Stimulated activated CD8-positive, alpha-beta memory T cell treated with anti-CD3 and anti-CD28 coated beads, Interleukin-12 subunit alpha, Interleukin-12 subunit beta, amount 100 ng/mL, for 24 hours (primary cell): Measurements from ENCODE around the gene ADAMTS14.

Source experiments
- DNase-seq: peaks from one replicate; pipeline ENCODE4 v3.0.0-alpha.2; 2020; ENCODE audit errors: extremely low read depth

ADAMTS14 gene

DNA sequence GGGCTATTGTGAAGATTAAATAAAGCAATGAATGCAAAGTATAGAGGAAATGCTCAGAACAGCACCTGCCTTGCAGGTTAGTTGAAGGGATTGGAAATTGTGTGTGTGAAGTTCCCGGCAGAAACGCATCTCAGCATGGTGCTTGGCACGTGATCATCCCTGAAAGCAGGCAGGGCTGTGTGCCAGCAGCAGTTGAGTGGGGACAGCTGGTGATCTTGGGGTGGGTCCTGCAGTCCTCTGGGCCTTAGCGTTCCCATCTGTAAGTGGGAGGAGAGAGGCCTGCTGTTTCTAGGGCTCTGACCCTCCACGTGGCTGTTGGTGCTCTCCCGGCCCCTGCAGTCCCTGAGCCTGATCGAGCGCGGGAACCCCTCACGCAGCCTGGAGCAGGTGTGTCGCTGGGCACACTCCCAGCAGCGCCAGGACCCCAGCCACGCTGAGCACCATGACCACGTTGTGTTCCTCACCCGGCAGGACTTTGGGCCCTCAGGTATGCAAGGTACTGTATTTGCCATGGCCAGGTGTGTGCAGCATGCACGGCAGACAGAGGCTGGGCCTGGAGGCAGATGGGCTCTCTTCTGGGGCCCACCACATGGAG, 57.6 kb downstream of the ADAMTS14 start:
- DNase-seq = no peak

DNA sequence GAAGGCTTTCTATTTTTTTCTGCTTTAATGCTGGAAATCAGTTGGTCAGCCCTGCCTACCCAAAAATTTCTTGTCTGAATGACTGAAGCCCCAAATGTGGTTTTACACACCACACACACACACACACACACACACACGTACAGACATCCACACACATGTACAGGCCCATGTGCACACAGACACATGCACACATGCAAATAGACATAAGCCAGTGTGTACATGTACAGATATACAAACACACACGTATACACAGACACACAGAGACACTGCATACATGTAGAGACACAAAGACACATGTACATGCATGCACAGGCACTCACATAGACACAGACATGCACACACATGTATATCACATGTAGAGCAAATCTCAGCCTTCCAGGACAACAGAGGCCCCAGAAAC, 58.6 kb downstream of the ADAMTS14 start:
- no peak for DNase-seq

DNA sequence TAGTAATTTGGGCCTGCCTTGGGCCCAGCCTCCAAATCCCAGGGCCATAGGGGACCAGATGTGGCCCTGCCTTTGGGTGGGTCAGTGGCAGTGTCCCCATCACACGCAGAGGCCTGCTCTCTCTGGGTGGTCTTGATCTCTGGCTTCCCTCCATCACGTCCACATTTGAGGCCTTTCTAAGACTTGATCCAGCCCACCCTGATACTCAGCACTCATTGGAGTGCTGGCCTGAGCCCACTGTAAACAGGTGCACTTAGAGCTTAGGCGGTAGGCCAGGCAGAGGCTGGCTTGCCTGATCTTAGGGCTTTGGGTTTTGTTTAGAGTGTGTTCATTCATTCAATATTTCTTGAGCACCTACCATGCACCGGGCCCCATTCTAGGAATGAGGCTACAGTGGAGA, 60.3 kb downstream of the ADAMTS14 start:
- no peak for DNase-seq

DNA sequence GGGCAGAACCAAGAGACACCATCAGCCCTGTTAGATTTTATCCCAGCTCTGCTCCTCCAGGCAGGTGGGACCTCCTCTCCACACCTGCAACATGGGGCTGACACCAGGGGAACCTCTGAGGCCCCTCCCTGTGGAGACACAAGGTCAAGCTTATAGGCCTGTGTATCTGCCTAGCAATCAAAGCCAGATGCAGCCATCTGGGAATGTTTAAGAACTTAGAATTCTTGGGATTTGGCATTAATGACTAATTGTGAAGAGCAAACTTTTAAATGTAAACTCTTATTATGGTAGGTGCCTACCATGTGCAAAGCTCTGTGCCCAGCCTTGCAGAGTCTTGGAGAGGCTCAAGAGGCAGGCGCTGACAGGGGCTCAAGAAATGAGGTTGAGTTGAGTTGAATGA, 60.7 kb downstream of the ADAMTS14 start:
- no peak for DNase-seq

DNA sequence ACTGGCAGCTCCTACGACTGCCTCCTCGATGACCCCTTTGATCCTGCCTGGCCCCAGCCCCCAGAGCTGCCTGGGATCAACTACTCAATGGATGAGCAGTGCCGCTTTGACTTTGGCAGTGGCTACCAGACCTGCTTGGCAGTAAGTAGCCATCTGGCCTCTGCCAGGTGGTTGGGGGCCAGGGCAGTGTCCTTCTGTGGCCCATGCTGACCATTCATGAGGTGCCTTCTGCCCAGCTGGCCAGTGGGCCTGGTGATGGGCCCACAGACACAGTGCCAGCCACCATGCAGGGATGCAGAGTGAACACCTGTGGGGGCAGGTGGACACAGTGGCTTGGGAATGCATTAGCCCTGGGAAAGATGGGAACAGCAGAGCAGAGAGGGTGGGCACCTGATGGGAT, 62.9 kb downstream of the ADAMTS14 start:
- no peak for DNase-seq

DNA sequence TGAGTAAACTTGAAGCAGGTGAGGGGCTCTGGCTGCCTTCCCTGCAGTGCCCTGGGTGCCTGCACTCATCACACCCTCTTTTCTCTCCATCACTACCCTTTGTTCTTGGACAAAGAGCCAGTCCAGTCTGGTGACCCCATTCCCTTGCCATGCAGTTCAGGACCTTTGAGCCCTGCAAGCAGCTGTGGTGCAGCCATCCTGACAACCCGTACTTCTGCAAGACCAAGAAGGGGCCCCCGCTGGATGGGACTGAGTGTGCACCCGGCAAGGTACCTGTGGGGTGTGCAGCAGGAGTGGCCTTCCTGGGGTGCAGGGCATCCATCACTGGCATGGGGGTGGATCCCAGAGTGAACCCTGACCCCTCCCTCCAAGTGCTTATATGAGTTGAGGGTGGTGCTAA, 64.2 kb downstream of the ADAMTS14 start:
- no peak for DNase-seq

DNA sequence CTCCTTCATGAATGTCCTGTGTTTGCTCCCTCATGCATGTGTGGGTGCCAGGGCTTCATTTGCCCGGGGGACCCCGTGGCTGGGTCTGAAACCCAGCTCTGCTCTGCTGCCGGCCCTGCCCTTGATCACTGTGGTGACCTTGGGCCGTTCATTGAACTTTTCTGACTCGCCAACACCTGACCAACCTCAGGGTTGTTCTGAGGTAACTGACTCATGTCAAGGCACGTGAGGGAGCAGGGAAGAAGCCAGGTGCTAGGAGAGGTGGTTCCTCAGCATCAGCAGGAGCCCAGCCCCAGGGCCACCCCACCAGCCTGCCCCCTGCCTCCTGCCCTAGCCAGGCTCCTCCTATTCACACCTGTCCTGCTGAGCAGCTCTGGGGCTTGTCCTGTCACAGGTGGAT, 64.9 kb downstream of the ADAMTS14 start:
- no peak for DNase-seq

DNA sequence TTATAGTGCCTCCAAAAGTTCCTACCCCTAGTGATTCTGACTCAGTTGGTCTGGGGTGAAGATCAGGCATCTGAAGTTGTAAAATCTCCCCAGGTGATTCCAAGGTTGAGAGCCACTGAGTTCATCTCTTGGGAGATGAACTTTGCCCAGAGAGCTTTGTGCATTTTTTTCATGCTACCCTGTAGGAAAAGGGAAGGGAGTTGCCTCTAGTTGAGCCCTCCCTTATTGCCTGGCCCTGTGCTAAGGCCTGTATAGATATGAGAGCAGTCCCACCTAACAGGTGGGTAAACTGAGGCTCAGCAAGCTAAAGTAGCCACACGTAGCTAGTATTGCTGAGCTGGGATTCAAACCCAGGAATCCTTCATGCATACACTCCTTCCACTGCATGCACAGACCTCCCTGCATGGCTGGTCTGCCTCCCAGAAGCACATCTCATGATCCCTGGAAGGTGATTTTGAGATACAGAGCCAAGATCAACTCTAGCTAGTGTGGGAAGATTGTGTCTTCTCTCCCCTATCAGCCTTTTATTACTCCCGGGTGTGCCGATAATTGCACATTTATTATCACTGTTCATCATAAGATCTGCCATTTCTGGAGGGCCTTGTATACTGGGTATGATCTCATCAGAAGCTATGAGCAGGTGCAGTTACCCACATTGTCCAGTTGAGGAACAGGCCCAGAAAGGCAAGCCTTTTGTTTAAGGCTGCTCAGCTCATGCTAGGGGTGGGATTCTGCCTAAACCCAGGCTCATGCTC, 65.9 kb downstream of the ADAMTS14 start:
- DNase-seq = no peak

DNA sequence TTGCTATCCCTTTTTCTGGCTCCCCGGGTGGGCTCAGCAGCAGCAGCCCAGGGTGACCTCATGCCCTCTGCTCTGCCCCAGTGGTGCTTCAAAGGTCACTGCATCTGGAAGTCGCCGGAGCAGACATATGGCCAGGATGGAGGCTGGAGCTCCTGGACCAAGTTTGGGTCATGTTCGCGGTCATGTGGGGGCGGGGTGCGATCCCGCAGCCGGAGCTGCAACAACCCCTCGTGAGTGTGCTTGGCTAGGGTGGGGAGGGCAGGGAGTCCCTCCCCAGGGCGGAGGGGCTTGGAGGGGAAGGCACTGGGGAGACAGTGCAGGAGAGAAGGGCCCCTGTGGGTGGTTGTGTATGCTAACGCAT, 66.4 kb downstream of the ADAMTS14 start:
- DNase-seq = no peak

DNA sequence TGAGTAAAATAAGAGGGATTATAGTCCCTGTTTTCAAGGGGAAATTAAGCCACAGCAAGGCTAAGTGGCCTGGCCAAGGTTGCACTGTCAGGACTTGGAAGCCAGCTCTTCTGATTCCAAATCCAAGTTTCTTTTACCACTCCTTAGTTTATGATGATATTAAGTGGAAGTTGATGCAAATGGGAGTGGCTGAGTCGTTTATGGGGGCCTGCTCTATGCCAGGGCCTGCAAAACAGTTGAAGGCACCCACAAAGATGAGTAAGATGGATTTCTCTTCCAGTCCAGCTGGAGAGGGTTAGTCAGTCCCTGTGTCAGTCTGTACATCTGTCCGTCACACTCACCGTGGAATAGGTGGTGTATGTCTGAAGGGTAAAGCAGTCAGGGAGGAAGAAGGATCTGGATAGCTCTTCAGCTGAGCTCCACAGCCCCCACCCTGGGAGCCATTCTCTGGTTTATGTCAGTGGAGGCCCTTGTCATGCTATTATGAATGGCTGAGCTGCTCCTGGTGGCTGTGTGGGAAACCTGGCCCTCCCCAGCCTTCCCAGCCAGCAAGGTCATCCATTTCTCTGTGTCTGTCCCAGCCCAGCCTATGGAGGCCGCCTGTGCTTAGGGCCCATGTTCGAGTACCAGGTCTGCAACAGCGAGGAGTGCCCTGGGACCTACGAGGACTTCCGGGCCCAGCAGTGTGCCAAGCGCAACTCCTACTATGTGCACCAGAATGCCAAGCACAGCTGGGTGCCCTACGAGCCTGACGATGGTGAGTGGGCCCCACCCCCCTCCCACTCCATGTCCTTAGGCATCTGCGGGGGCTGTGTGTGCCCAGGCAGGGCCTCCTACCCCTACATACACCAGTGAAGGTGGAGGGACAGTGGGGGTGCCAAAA, 68.3 kb downstream of the ADAMTS14 start:
- no peak for DNase-seq

DNA sequence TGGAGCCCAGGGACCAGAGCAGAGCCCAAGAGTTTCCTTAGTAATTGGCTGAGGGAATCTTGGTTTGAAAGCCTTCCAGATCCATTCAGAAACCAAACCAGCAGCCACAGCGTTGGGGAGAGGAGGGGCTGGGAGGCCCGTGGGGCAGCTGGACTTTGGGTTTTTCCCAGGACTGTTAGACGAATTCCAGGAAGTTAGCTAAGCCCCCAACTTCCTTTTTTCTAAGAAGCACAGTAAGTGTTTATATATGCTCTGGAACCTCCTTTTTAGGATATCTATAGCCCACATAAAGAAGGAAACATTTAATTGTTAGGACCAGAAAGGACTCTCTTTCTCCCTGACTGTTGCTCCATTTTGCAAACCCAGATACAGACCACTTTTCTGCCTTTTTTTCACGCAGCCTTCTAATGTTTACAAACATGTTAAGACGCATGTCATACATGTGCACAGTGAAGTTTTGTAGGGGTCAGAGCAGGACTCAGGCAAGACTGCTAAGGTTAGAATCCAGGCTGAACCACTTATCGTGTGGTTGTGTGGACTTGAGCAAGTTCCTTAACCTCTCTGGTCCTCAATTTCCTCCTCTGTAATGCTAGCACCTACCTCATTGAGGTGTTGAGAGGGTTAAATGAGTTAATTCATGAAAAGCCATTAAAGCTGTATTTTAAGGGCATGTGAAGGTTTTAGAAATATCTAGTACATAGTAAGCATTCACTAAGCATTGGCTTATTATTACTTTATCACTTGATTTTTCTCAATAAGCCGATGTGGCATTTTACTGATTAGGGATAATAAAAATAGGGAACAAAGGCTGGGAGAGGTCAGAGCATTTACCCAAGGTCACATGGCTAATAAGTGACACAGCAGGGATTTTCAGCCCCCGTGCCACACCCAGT, 70.5 kb downstream of the ADAMTS14 start:
- no peak for DNase-seq

DNA sequence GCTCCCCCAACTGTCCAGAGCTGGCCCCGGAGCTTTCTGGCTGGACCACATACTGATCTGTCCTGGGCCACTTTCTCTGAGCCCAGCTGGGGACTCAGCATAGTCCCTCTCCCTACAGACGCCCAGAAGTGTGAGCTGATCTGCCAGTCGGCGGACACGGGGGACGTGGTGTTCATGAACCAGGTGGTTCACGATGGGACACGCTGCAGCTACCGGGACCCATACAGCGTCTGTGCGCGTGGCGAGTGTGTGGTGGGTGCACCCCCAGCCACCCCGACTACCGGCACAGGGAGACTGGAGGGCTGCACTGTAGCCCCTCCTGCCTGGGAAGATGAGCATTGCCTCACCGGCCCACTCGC, 71.1 kb downstream of the ADAMTS14 start:
- no peak for DNase-seq

DNA sequence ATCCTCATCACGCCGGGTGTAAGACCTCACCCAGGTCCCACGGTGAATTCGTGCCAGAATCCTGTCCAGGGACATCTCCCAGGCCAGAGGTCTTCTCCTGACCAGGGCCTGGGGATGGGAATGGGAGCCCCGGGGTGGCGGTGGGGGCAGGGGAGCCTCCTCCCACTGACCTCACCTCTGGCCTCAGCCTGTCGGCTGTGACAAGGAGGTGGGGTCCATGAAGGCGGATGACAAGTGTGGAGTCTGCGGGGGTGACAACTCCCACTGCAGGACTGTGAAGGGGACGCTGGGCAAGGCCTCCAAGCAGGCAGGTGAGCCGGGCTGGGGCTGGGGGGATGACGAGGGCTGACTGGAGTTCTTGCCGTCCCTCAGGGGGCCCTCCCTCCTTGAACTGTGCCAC, 71.6 kb downstream of the ADAMTS14 start:
- no peak for DNase-seq

DNA sequence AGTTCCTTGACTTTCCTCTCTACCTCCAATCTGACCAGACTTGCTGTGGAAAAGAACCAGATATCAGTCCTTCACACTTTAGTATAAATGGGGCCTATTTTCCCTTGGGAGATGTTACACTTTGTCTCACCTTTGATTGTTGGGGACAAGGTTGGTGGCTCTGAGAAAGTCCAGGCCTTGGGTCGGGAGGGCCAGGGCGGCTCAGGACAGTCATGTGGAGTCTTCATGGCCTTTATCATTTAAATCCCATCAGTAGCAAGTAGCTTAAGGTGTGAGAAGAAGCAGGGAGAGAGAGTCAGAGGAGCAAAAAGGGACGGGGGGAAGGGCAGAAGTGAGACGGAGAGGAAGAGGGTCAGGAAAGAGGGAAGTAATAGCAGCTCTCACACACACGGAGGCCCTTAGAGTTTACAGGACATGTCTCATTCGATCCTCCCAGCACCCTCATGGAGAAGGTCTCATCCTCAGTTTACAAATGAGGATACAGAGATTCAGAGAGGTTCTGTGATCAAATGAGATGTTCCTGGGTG, 72.4 kb downstream of the ADAMTS14 start:
- no peak for DNase-seq

DNA sequence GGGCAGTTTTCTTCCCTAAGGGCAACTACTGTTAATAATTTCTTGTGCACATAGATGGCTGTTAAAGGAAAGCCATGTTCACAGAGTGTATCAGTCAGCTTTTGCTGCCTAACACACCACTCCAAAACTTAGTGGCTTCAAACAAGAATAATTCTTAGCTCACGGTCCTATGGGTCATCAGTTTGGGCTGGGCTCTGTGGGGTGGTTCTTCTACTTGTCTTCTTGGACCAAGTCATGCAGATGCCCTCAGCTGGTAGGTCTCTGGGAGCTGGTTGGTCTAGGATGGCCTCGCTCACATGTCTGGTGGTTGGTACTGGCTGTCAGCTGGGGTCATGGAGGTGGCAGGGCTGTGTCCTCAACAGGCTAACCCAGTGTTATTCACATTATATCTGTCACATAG, 73.2 kb downstream of the ADAMTS14 start:
- DNase-seq = no peak

DNA sequence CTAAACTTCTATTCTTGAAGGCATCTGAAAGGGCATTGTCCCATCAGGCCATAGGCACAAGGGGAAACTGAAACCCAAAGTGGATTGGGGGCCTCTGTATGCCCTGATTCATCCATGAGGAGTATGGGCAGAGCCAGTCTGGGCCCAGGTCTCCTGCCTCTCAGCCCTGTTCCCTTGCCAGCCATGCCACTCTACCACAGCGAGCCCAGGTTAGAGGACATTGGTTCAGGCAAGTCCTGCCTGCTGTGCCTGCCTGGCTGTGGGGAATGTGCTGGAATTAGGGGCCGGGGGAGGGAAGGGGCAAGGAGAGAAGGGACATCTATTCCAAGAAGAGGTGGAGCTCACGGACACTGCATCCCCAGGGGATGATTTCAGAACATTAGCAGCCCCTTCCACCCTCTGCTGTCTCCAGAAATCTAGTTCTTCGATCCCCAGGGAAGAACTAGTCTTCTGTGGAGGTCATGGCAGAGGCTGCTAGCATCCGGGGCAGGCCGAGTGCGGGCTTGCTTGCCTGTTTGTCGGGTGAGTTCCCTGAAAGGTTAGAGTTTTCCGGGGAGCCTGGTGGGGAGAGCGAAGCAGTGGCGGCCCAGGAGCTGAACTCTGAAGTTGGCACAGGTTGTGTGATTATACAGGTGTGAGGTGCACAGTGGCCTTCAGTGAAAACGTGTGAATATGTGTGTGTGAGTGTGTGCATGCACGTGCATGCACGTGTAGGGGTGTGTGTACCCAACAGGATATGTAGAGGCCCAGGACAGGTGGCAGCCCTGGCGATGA, 75.1 kb downstream of the ADAMTS14 start:
- no peak for DNase-seq

DNA sequence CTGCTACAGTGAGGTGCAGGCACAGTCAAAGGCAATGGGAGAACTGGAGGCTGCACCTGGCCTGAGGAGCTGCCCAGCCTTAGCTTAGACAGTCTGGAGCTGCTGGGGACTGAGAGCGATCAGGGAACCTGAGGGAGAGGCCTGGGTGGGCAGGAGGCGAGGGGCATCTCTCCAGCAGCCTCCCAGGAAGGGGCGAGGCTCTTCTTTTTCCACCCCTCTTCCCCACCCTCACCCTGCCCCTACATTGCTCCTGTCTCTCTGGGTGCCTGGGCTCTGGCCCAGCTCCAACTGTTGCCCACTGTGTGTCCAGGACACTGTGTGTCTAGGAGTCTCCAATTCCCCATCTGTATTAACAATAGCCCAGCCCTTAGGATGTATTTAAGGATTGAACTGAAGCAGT, 76.0 kb downstream of the ADAMTS14 start:
- DNase-seq = no peak

DNA sequence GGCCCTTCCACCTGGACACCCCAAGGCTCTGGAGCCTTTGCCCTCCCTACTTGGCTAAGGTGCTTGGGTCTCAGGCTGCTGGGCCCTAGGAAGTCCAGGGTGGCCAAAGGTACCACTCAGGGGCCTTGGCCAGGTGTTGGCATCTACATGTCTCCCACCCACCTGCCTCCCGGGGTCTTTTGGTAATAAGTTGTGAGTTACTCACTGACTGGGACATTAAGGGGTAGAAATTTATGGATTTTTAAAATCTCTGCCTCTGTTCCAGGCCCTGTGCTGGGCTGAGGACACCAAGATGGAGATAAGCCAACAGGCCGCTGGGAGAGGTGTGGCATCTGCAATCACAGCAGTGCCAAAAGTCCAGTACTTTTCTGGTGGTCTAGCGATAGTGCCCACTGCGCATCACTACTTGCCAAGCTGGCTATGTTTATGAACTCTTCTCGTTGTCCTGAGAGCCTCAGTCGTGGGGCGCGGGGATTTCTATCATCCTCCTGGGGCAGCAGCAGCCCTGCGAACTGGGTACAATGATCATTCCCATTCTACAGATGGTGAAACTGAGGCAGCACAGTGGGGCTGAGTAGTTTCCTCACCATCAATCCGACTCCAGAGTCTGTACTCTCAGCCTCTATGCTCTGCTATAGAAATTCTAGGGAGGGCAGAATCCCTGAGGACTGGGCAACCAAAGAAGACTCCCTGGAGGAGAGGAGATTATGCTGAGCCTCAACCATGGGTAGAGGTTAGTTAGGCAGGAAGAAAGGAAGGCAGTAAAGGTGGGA, 76.7 kb downstream of the ADAMTS14 start:
- DNase-seq = no peak

DNA sequence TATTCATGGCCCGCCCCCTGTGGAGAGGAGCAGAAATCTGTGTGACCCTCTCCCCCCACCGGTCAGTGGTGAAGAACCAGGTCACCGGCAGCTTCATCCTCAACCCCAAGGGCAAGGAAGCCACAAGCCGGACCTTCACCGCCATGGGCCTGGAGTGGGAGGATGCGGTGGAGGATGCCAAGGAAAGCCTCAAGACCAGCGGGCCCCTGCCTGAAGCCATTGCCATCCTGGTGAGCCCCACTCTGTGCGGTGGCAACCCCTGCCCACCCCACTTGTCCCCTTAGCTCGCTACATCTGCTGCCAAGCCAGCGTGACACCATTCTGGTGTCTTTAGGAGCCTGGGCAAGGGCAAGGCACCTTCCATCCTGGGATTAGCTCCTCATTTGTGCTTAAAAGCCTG, 77.5 kb downstream of the ADAMTS14 start:
- no peak for DNase-seq

DNA sequence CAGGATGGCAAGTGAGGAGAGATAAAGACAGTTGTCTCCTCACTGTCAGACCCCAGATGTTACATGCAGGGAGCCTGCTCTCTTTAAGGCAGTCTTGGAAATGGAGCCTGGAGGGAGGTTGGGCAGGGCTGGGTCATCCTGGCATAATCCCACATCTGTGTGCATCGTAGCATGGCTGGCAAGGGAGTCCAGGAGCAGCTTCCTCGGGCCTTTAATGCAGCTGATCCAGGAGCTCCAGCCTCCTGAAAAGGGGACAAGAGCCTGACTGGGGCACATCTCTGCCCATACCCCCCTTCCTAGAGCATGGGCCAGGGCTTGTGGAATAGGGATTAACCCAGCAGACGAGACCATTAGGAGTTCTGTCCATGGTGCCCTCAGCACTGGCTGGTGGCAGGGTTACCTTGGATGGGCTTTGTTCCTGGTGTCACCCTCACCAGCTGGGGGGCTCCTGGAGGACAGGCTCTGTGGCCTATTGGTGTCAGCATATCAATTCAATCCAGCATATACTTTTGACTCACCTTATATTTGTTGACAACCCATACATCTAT, 77.9 kb downstream of the ADAMTS14 start:
- no peak for DNase-seq
